Erythroblast (primary cell): Measurements from ENCODE around the gene INPP4B.

Experiments
- GATA1 ChIP-seq: IDR thresholded peaks from 2 replicates; pipeline ENCODE4 v1.6.1; 2011; ENCODE audit warnings: low read depth, mild to moderate bottlenecking, control low read depth, low read length, moderate library complexity
- POLR2A ChIP-seq: IDR thresholded peaks from 2 replicates; pipeline ENCODE4 v1.6.1; 2011; ENCODE audit warnings: mild to moderate bottlenecking, low read length

DNA sequence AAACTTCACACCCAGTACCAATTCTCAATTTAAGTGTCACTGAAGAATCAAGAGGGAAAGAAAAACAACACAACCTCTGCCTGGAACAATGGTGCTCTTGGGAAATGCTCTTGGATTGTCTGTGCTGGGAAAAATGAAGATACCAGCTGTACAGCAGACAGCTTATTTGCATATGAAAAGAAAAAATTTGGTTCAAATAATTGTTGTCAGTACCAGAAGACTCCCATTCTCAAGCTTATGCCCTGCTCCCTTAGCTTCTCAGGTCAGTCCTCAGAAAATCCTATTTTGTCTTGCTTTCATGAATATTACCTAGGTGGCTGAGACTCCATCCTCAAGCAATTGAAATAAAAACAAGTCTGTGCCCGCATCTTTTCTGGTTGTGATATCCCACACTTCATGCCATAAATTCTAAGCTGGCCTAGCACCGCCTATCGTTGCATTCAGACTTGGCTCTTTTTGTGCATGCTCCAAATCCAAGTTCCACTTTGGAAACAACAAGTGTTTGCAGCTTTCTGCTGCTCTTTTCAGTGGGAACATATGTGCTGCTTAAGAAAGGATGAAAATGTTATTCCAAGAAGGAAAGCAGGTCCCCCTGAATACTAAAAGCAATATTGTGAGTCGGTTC, 431.6 kb downstream of the INPP4B start:
- TF ChIP-seq POLR2A, result no peak
- no peak for TF ChIP-seq GATA1
